Astrocyte of the spinal cord (primary cell): Measurements from ENCODE around the gene STOML3.

Source experiments
- DNase-seq: peaks from one replicate; pipeline ENCODE4 v3.0.0; 2011; ENCODE audit warnings: low read depth, low spot score
- H3K4me3 ChIP-seq: 2 replicates; pipeline ENCODE4 v1.5.1; 2011; ENCODE audit warnings: low read depth, mild to moderate bottlenecking, low read length, moderate library complexity
- in situ Hi-C: cut with HindIII; loops from 2 replicates; pipeline ENCODE4 v1.10.0; 2017; ENCODE audit warnings: low sequenced_read_pairs
- TF ChIP-seq, protein P1 (sequence below): IDR thresholded peaks from 2 replicates; pipeline ENCODE4 v1.5.1; 2012; ENCODE audit warnings: low read depth, mild to moderate bottlenecking, low read length, inconsistent platforms

Gene STOML3

DNA sequence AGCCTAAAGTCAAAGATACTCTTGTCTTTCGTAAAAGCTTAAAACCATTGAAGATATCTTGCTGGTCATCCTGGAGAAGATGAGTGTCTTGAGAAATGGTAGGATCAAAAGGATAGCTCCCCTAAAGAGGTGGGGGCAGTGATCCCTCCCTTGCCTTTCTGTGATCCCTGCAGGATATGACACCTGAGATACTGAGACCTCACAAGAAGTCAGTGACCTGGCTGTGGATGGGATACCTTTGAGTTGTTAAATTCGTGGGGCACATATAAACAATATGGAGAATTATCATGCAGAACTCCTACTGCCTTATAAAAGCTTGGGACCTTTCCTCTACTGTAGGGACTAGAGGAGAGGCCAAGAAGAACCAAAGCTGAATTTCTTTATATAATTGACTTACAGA is 21.4 kb downstream of the STOML3 start:
- DNase-seq: no peak
- in situ Hi-C loops: no loop called here
- H3K4me3 ChIP-seq: no peak overlapping the region
- TF ChIP-seq, protein P1, sequence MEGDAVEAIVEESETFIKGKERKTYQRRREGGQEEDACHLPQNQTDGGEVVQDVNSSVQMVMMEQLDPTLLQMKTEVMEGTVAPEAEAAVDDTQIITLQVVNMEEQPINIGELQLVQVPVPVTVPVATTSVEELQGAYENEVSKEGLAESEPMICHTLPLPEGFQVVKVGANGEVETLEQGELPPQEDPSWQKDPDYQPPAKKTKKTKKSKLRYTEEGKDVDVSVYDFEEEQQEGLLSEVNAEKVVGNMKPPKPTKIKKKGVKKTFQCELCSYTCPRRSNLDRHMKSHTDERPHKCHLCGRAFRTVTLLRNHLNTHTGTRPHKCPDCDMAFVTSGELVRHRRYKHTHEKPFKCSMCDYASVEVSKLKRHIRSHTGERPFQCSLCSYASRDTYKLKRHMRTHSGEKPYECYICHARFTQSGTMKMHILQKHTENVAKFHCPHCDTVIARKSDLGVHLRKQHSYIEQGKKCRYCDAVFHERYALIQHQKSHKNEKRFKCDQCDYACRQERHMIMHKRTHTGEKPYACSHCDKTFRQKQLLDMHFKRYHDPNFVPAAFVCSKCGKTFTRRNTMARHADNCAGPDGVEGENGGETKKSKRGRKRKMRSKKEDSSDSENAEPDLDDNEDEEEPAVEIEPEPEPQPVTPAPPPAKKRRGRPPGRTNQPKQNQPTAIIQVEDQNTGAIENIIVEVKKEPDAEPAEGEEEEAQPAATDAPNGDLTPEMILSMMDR: no peak

DNA sequence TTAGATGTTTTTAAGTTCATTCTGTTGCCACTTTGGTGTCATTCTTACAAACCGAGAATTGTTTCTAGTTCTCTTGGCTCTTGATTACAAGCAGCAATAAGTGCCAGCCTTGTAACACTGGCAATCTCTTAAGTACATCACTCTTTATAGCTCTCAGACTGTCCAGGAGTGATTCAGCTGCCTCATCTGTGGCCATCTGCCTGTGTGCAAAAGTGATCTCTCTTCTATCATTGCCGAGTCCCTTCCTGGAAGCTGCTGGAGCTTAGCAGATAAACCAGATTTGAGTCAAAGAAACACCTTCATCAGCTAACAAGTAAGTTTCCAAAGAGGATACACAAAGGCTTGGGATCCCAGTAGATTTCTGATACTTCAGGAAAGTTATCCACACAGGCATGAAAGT is 23.2 kb downstream of the STOML3 start:
- no peak for DNase-seq
- no peak overlapping the region for H3K4me3 ChIP-seq
- TF ChIP-seq, protein P1: no peak
- in situ Hi-C loops: no loop called here

DNA sequence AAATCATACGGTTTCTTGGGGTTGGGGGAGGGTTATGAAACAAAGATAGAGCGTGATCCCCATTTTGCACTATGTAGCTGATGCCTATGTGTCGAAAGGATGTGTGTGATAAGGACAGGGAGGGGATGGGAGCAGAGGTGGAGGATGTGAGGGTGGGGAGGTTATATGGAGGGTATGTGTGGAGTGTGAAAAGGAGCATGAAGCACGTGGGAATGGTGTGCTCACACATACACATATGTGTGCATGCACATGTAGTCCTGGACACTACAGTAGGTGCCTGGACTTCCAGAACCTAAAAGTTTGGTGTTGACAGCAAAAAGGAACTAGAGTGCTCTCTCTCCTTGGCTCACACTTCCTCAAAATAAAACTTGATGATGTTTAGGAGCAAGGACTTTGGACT is 25.4 kb downstream of the STOML3 start:
- DNase-seq: no peak
- TF ChIP-seq, protein P1: no peak

DNA sequence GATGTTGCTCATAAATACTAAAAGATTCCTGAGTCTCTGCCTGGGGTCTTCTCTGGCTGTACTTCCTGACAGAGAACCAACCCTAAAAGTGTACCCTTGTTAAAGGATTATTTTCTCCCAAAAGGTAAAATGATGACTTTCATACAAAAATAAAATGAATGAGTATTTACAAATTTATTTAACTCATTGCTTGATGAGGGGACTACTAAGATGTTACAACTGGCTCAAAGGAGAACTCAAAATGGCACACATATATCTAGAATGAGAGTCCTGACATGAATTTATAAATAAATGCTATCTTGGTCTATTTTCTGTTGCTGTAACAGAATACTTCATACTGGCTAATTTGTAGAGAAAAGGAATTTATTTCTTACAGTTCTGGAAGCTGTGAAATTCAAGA is 30.5 kb downstream of the STOML3 start:
- DNase-seq: no peak
- TF ChIP-seq, protein P1: no peak
- in situ Hi-C loops: no loop called here

More for the DNA sequence above, 25.4 kb downstream of the STOML3 start:
- in situ Hi-C loops: no loop called here
- no peak overlapping the region for H3K4me3 ChIP-seq

DNA sequence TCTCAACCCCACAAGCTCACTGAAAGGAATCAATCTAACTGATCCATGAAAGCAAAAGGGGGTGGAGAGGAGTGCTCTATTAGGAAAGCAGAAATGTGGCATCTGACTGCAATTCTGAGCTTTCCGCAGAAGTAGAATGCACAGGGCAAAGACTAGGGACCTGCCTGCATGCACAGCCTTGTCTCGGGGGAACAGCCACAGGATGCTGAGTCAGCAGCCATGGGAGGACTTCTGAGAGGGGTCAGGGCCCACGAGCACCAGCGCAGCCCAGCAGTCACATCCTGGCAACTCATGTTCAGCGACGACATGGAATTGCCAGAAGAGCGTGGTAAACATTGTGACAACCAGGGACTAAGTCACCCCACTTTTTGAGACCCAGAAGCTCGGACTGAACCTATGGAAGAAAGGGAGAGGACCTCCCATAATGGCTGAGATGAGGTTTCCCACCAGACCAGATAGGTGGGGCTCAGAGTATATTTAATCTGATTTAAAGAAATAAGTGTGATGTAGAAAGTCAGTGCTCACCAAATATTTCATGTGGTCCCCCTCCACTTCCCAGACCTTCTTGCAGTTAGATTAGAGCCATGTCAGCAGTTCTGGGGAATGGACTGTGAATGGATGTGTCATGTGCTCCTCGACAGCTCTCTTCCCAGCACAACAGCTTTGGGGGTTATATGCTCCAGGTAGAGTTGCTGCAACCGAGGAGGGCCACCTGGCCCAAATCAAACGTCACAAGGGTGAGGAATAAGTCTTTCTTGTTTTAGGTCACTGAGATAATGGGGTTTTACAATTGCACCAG is 32.6 kb downstream of the STOML3 start:
- no peak for DNase-seq
- in situ Hi-C loops: no loop called here
- no peak overlapping the region for H3K4me3 ChIP-seq
- TF ChIP-seq, protein P1: no peak

More for the DNA sequence above, 30.5 kb downstream of the STOML3 start:
- no peak overlapping the region for H3K4me3 ChIP-seq

GRCh38 chr13:38954844-38955243 is 35.8 kb downstream of the STOML3 start:
- no peak overlapping the region for H3K4me3 ChIP-seq
- TF ChIP-seq, protein P1: no peak
- in situ Hi-C loops: no loop called here
- no peak for DNase-seq
